ENCODE measurements around the gene NTM.

The NTM gene

DNA sequence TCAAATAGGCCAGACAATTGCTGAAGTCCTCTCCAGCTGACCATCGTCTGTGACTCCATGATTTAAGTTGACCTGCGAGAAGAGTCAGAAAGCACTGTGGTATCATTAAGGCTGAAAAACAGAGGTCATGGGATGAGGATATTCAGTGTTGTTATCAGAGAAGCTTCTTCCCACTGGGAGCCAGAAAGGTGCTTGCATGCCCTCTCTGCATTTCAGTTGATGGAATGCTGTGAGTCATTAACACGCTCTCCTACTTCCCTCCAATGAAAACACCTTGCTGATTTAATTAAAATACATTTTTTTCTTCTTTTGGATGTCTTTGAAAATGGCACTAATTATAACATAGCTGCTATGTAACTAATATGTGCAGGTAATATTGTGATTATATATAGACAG, 667.0 kb downstream of the NTM start:
- no peak for DNase-seq

DNA sequence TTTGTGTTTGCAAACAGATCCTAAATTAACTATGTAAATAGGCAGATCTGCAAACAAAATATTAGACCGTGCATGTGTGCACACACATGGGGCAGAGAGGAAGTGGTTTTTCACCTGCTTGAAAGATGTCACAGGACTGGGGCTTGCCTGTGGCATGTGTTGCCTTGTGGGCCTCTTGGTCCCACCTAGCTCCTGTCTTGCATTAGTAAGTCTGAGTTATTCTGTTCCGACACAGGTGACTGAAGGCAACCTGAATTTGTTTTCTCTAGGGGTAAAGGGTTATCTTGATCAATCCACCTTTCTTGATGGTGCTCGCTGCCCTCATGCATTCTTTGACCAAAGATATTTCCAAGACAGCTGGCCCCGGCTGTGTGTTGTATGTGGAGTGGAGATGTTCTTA, 667.5 kb downstream of the NTM start:
- peak; percentile 89 for DNase-seq

DNA sequence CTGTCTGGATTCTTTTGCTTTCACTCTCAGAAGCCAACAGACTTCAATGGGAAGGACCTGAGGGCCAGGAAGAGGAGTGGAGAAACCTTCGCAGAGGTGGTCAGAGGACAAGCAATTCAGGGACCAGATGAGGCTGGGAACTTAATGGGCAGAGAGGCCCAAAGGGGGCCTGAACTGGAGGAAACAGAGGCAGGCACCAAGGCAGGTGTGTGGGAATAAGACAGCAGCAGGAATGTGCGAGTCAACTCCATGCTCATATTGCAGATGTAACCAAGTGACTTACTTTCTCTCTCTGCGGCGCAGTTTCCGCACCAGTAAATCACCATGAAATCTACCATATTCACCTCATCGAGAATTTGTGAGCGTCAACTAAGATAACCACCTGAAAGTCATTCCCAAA, 669.1 kb downstream of the NTM start:
- no peak for DNase-seq

DNA sequence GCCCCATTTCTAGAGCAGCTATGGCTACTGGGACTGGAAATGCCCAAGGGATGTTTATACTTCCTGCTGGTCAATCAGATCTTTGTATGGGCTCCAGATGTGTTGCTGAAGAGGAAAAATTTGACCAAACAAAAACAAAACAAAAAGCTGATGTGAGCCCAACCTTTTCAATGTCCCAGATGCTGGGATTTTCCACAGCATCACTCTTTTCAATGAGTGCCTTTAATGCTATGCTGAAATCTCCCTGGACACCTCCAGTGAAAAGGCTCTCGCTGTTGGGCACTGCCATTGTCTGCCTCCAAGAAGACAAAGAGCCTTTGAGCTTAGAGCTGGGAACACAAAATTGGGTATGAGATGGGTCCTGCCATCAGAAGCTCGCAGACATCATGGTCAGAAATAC, 671.9 kb downstream of the NTM start:
- DNase-seq, result no peak

DNA sequence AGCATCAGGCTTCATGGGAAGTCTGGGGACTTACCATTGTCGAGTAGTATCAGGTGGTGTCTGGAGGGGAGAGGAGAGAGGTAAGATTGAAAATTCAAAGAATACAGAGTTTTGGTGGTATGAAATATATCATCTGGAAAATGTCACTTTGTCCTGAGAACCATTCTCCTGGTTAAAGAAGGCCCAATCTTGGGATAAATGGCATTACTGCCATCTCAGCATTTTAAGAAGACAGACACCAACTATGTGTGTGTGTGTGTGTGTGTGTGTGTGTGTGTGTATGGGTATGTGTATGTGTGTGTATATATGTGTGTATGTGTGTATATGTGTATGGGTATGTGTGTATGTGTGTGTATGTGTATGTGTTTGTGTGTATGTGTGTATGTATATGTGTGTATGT, 673.3 kb downstream of the NTM start:
- DNase-seq, result no peak

DNA sequence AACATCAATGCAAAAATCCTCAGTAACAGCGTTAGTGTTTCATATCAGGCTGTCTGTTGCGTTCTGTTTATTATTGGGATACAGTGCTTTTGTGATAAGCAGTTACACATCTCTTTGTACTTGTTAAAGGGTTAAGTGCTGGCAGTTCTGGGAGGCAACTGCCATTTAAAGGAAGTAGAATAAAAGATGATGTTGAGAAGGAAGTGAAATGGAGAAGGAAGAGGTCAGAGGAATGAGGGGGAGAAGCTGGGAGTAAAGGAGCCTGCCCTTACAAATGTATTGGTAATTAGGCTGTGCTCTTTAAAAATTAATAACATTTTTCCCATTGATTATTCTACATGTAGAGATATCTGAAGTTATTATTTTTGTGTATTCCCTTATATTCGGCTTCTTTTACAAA, 674.7 kb downstream of the NTM start:
- no peak for DNase-seq

DNA sequence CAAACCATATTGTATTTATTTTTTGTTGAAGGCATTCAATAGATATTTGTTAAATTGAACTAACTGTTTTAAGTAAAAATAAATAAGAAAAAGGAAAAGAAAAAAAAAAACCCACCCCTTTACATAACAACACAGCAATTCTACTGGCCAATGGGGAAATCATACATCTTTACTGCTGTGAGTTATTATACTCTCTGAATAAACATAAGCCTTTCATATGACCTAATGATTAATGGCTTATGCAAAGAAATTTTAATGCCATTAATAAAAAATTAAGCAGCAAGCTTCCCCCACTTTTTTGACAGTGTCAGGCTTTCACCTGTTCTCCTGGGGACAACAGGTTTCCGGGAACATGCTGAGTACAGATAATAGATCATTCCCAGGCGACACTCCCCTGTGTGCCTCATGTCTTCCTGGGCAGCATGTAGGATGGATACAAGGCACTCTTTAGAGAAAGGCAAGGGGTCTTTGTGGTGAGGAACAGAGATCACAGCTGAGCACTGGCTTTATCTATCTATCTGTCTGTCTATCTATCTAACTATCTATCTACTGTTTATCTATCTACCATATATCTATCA, 676.0 kb downstream of the NTM start:
- peak; percentile 67 for DNase-seq

DNA sequence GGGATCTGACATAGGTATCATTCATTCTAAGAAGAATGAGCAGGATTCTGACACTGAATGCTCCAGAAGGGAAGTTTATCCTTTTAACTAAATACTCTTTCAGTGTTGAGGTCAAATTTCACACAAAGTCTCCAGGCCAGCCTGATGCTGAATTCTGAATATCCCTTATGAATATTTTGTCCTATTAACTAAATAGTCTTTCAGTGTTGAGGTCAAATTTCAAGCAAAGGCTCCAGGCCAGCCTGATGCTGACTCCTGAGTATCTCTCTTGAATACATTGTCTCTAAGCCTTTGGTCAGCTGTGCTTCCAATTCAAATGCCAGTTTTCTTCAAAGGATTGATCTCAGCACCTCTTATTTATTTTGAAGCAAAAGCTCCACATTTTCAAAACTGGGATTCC, 676.8 kb downstream of the NTM start:
- no peak for DNase-seq

DNA sequence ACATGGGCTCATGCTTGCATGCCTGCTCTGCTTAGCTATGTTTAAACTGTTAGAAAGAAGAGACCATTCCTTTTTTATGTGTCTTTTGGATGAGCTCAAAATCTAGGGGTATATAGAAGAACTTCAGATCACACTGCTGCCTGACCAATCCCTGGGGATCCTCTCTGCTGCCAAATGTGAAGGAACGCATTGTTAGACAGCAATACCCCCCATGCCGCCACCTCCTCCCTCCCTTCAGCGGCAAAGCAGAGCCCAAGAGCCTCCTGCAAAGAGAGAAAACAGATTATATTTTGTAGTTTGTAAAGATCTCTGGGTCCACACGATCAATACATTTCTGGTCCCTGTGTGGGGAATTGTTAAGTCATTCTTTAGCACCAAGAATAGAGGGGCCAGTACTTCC, 677.6 kb downstream of the NTM start:
- DNase-seq, result peak; percentile 32

DNA sequence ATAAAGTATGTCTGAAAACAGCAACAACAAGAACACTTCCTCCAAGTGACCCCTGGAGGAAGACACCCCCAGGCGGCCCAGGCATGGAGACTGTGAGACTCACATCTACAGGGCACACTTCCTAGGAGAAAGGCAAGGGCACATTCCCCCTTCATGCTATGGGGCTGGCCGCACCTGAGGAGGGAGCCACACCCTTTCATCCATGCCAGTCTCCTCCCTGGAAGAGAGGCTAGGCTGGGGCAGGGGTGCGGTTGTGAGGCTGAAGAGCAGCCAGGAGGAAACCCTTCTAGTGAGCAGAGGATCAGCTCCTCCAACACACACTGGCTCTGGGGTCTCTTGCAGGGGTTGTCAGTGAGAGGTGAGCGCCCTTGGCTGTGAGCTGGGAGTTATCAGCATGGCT, 678.8 kb downstream of the NTM start:
- no peak for DNase-seq

DNA sequence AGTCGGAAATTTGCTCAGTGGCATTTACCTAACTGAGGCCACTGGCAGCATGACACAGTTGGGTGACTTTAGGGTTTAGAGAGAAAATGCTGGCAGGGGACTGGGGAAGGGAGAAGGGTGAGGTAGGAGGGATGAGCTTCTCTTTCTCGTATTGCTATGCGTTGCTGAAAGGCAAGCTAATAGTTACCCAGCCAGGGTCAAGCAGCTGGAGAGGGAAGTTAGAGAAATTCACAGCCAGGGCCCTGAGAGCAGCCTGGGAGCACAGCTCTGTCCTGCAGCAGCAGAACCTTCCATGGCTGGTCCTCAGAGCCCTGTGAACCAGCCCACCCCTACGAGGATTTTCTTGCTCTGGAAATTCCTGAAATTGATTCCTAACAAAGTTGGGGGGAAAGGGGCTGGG, 679.6 kb downstream of the NTM start:
- peak; percentile 38 for DNase-seq

DNA sequence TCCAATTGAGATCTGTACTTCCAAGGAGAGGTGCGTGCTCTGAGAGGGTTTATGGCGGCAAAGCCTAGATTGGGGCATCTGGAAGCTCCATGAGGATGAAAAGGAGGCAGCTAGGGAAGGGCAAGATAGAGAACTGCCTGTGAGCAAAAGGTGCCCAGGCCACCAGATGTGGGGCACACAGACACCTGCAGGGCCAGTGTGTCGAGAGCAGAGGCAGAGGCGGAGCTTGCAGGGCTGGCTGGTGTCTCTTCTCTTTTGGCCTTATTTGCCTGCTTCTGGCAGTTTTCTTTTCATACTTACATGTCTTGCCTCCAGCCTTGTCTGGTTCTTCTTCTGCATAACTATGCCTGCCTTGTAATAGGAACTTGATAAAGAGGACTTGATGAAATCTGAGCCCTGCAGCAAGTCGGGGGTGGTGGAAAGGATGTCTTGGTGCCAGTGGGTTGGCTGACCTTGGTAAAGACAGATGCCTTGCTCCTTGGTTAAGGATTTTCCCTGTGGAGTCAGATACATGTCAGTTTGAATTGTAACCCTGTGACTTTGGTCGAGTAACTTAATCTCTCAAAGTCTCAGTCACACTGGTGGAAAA, 680.3 kb downstream of the NTM start:
- peak; percentile 49 for DNase-seq

DNA sequence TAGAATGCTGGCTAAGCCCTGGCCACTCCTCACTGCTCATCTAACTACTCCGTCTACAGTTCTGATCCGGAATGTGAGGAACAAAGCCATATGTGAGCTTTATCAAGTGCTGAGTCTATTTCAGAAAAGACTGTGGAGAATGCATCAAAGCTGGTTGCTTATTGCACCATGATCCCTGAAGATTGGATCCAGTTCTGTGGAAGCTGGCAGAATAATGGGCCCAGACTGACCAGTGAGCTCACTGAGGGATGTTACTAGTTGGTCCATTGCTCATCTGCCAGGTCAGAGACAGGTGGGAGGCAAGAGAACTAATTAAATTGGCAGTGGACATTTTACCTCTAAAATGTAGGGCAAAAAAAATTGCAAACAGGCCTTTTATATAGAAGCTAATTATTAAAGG, 681.3 kb downstream of the NTM start:
- DNase-seq, result no peak

DNA sequence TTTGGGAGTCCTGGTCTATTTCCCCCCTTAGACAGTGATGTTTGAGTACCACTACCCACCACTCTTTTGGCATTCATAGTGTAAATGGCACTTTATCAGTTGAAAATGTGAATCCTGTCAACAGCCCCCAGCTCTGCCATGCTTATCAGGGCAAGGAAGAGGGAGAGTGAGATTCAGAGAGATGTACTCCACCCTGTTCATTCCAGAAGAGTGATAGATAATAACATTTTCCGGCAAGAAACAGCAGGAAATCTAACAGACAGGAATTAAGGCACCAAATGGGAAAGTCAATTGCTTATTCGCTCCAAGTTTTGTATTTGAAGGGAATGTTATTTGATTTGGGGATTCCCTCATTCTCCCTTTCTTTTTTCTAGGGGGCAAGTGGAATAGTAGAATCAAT, 681.9 kb downstream of the NTM start:
- no peak for DNase-seq

DNA sequence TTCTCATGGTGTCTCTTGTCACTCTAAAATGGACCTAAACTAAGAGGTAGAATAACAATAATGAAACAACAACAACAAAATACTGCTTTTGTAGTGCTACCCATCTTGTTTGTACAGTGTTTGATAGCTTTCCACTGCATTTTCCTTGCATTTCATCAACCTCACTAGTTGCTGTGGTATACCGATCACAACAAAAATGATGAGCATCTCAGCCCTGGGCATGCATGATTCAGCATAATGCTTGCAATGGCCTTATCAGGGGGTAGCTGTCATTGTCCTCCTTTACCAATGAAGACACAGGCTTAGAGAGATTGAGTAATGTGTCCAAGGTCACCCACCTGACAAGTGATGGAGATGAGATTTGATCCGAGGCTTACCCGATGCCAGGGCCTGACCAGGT, 682.5 kb downstream of the NTM start:
- no peak for DNase-seq

DNA sequence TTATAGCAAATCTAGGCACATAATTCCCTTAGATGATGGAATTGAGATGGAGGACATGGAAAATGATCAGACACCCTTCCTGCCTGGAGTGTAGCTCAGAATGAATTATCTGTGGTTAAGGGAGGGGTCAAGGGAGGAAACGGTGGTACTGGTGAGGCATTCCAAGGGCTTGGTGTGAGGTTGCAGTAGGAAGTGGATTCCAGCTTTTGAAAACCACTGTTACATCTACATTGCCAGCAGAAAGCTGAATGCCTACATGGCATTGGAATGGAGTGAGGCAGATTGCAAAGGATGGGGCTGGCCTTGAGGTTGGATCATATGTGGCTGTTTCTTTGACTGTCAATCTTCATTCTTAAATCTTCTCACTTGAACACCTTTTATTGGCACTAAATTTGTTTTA, 684.4 kb downstream of the NTM start:
- DNase-seq, result no peak

DNA sequence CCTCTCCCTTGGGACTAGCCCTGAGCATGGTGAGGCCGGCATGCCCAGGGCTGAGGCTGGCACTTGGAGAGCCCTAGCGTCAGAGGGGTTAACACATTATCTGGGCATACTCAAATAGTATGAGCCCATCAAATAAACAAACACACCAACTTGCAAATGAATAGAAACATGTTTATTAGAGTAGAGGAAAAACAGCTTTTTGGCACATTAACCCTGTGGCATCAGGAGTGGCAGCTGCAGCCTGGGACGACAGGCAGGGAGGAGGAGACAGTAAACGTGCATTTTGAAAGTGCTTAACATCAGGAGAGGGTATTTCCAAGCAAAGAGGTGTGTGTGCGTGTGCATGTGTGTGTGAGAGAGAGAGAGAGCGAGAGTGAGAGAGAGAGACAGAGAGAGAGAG, 684.9 kb downstream of the NTM start:
- DNase-seq, result no peak

DNA sequence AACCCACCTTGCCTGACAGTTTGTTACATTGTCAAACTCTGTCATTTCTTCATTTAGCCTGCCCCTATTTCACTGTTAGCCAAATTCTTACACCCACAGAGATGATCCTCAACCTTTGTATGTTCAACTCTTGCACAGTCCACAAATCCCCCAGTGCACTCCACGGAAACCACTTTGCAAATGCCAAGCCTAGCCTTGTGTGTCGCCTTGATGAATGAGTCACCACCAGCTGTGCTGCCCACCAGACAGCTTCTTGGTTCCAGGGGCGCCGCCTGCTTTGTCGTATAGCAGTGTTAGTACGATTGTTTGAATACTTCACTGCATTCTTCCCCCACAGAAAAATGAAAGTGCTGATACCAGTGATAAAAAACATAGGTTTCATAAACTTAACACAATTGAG, 686.3 kb downstream of the NTM start:
- DNase-seq, result peak; percentile 29

DNA sequence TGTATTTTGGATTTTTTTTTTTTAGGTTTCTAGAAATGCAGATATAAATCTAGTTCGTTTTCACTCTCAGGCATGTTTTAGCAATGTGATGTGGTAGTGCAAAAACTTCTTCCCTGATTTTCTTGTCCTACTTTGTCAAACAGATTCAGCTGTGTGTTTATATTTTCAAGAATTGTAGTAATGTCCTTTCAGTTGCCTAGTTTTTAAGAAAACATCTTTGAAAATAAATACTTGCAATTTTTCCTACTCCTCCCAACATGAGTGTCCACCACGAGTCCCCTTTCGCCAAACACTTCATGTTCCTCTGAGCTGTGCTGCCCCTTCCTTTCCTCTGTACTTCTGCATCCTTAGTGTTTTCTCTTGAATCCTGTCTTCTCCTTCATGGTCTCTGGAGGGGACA, 686.9 kb downstream of the NTM start:
- DNase-seq, result no peak

DNA sequence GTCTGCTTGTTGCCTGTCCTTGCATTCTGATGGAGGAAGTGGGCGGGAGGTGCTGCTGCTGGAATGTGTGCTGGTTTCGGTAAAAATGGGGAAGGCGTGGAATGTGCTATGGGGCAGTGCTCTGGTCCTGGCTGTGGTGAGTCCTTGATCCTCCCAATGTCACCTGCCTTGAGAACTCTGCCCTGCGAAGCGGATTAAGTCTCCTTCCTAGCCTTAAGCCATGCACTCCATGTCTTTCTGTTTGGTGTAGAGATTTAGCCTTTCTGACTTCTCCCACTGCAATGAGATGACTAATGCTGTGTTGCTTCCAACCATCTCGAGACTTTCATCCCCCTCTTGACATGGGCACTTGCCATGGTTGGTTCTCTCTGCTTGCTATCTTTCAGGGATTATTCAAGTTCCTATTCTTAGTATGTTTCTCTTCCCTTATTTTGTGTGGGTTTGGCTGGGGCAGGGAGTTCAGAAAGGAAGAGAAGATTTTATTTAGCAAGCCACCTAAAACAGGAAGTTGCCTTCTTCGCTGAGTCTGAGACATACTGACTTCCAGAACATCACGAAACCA, 687.9 kb downstream of the NTM start:
- no peak for DNase-seq

DNA sequence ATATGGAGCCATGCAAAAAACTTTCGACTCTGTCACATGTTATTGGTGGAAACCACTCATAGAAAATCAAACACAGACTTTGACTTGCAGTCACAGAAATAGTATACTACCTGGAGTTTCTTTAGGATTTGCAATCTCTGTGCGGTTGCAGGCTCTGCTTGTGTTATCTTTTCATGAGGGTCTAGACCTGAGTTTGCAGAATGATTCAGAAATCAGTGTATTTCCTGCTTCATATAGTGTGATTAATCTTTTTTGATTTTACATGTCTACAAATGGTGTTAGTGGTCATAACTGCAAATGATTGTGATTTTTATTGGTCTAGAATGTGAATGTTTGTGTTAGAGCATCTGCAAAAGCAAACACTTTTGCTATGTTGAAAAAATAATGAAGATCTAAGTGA, 690.2 kb downstream of the NTM start:
- no peak for DNase-seq

DNA sequence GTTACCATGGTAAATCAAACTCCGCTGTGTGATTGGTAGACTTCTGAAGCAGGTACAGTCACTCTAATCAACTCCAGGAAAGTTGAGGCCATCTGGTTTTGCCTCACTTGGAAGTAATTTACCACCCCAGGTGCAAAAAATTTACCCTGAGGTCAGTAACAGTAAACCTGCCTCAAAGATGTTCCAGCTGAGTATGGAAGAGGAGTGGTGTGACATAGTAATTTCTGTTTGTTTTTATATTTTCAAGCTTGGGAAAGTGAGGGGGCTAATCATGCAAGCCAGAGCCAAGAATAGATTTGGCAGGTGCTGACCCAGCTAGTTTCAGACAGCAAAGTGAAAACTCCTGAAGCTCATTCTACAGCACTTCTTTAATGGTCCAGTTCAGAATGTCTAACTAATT, 691.6 kb downstream of the NTM start:
- peak; percentile 99 for DNase-seq

DNA sequence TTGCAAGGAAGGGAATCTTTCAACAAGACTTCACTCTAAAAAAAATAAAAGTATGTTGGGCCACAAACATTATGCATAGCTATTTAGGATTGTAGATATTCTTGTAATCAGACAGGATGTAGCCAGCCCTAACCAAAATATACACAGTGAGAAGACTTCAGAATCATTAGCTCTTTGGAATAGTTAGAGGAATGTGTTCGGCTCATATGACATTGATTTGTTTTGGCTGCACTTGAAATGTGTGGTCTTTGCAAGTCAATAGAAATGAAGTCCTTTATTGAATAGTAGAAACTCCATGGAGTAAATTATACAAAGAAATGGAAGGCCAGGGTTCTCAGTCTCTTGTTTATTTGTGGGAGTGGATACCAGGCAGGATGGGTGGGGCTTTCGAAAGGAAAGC, 692.1 kb downstream of the NTM start:
- DNase-seq, result no peak

DNA sequence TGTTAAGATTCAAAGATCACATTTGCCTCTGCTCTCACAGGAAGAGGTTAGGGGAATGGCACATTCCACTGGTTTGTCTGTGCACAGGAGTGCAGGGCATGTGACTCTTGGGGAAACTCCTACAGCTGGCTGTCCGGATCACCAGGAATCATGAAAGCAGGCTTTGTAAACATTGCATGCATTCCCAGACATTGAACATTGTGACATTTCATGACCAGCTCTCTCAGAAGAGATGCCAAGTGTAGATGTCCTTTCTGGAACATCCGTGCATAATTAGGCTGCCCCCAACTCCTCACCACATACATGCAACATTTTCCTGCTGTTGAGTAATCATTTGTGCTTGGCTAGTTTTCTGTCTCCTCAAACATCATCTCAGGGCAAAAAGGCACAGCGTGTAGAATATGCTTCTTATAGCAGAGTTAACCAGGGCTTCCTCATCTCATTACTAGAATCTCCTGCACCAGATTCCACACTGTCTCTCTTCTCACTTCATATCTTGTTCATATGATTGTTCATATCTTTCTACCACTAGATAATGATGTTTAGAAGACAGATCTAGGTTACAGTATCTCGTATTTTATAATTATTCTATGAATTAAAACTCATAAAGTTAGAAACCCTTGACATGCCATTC, 694.7 kb downstream of the NTM start:
- DNase-seq, result peak; percentile 37

DNA sequence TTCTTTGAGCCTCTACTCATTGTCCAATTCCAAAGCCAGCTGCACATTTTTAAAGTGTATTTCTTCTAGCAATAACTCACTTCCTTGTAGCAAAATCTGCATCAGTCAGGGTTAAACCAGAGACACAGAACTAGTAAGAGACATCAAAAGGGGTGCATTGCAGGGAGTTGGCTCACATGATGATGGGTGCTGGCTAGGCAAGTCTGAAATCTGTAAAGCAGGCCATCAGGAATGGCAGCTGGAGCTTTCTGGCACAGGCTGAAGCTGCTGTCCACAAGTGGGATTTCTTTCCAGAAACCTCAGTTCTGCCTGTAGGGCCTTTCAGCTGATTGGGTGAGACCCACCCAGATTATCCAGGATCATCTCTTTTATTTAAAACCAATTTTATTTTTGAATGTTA, 698.1 kb downstream of the NTM start:
- no peak for DNase-seq
